Peyer's patch (tissue), 4 donors: Measurements from ENCODE around the gene MXD4. TPM values are rescaled to one million over a fixed set of nuclear protein-coding genes. Genes with fewer than 3 reads are reported as not detected.
A peak's percentile ranks its signal among the peaks of the same experiment; 100 is the strongest.

Experiments
- DNase-seq, 3 donors: peaks; one replicate each; pipeline ENCODE4 v3.0.0-alpha.2; 2017 to 2019
- H3K27ac ChIP-seq, 4 donors: fragments of 200-600 bp; sonication (generic); one replicate each; pipeline ENCODE4 v1.5.1; 2016 to 2019
- H3K27me3 ChIP-seq, 2 donors: fragments of 200-600 bp; sonication (generic); one replicate each; pipeline ENCODE4 v1.5.1; 2019
- H3K36me3 ChIP-seq, 3 donors: fragments of 200-600 bp; sonication (generic); one replicate each; pipeline ENCODE4 v1.5.1; 2016 to 2019
- H3K4me1 ChIP-seq, 4 donors: fragments of 200-600 bp; sonication (generic); one replicate each; pipeline ENCODE4 v1.5.1; 2016 to 2019
- H3K4me3 ChIP-seq, 4 donors: fragments of 200-600 bp; sonication (generic); 1 replicate in 3 of 4; 2 replicates in 1 of 4; pipeline ENCODE4 v1.5.1; 2016 to 2019; ENCODE audit warnings: mild to moderate bottlenecking in 1 of 4
- H3K9me3 ChIP-seq, 4 donors: fragments of 200-600 bp; sonication (generic); one replicate each; pipeline ENCODE4 v1.5.1; 2016 to 2019; ENCODE audit warnings: mild to moderate bottlenecking in 1 of 4
- CTCF ChIP-seq, 6 experiments: fragments of 450-650 bp in 4 of 6; fragments of 200-600 bp in 2 of 6; sonication (generic) in 1 of 6; IDR thresholded peaks; one replicate each; pipeline ENCODE4 v1.5.1; 2017 to 2019; ENCODE audit warnings: antibody characterized with exemption in 6 of 6, mild to moderate bottlenecking in 3 of 6, moderate library complexity in 1 of 6
- POLR2A ChIP-seq, 2 donors: fragments of 450-650 bp; IDR thresholded peaks; one replicate each; pipeline ENCODE4 v1.5.1; 2017; ENCODE audit warnings: antibody characterized with exemption in 2 of 2, mild to moderate bottlenecking in 2 of 2, moderate library complexity in 2 of 2
- total RNA-seq, 4 donors: library from RNA; depleted of rRNA; stranded (reverse); fragments of >200 nt; gene quantifications; one replicate each; pipeline ENCODE4 v1.1.0, GENCODE V29; 2016

MXD4 gene
- total RNA-seq, 4 donors from 2014 or later, result 28.9 to 52.5 (median 44.0) TPM

- DNase-seq, result peak in 2 of 3 donors; percentile 39 to 40
- H3K27me3 ChIP-seq, result no peaks in the 10 kb centered on the region
Observed at GRCh38 chr4:2287594-2287915, 25.6 kb upstream of the MXD4 start.

DNA sequence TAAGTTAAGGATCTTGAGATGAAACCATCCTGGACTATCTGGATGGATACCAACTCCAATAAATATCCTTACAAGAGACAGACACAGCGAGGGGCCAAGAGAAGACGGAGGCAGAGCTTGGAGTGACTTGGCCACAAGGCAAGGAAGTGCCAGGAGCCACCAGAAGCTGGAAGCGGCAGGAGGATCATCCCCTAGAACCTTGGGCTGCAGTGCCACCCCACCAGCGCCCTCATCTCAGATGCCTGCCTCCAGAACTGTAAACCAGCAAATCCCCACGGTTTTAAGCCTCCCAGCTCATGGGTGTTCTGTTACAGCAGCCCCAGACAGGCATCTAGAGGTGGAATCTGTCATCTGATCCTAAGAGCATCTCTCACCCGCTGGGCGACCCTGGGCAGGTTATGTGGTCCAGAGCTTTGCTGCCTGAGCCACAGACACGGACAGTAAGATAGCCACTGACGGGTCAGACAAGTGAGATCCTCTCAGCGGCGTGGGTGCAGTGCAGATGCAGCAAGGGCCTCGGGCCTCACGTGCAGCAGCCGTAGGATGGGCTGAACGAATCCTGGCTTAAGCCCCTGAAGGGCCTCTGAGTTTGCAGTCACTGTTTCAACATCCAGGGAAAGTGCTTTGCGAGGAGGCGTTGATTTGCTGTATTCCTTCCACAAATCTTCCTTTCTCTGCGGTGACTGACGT is 25.1 kb upstream of the MXD4 start:
- Histone ChIP-seq H3K4me1 (peaks cover 0 to 14% (median 6%) of the 10 kb centered on the region in 4 donors), H3K27me3 (no peaks in the 10 kb centered on the region), H3K9me3 (no peaks in the 10 kb centered on the region), H3K4me3 (no peak overlapping the region), H3K36me3 (no peaks in the 10 kb centered on the region), H3K27ac (no peak overlapping the region)
- peak in 2 of 3 donors; percentile 23 to 40 for DNase-seq
- TF ChIP-seq POLR2A (IDR thresholded peaks at IDR 0.05), result no peak
- TF ChIP-seq CTCF (IDR thresholded peaks at IDR 0.05), result no peak

More at GRCh38 chr4:2287594-2287915, 25.6 kb upstream of the MXD4 start:
- H3K36me3 ChIP-seq, result no peaks in the 10 kb centered on the region
- H3K9me3 ChIP-seq, result no peaks in the 10 kb centered on the region
- no peak overlapping the region for H3K4me3 ChIP-seq
- H3K27ac ChIP-seq, result no peak overlapping the region
- TF ChIP-seq POLR2A (IDR thresholded peaks at IDR 0.05) (no peak), CTCF (IDR thresholded peaks at IDR 0.05) (no peak)
- peaks cover 0 to 14% (median 6%) of the 10 kb centered on the region in 4 donors for H3K4me1 ChIP-seq

- Histone ChIP-seq H3K27me3 (no peaks in the 10 kb centered on the region), H3K4me1 (peaks cover 0 to 11% (median 6%) of the 10 kb centered on the region in 4 donors), H3K9me3 (no peaks in the 10 kb centered on the region), H3K36me3 (no peaks in the 10 kb centered on the region), H3K27ac (no peak overlapping the region), H3K4me3 (no peak overlapping the region)
- peak in 2 of 3 donors; percentile 38 to 41 for DNase-seq
- TF ChIP-seq POLR2A (IDR thresholded peaks at IDR 0.05) (no peak), CTCF (IDR thresholded peaks at IDR 0.05) (no peak)
Observed at GRCh38 chr4:2285613-2286381, 23.9 kb upstream of the MXD4 start.

GRCh38 chr4:2284934-2285612 is 23.2 kb upstream of the MXD4 start:
- Histone ChIP-seq H3K9me3 (no peaks in the 10 kb centered on the region), H3K4me3 (no peak overlapping the region), H3K36me3 (no peaks in the 10 kb centered on the region), H3K4me1 (peaks cover 0 to 5% (median under 1%) of the 10 kb centered on the region in 4 donors), H3K27me3 (no peaks in the 10 kb centered on the region), H3K27ac (no peak overlapping the region)
- peak in 2 of 3 donors; percentile 30 to 33 for DNase-seq
- no peak for TF ChIP-seq CTCF (IDR thresholded peaks at IDR 0.05)
- TF ChIP-seq POLR2A (IDR thresholded peaks at IDR 0.05), result no peak

DNA sequence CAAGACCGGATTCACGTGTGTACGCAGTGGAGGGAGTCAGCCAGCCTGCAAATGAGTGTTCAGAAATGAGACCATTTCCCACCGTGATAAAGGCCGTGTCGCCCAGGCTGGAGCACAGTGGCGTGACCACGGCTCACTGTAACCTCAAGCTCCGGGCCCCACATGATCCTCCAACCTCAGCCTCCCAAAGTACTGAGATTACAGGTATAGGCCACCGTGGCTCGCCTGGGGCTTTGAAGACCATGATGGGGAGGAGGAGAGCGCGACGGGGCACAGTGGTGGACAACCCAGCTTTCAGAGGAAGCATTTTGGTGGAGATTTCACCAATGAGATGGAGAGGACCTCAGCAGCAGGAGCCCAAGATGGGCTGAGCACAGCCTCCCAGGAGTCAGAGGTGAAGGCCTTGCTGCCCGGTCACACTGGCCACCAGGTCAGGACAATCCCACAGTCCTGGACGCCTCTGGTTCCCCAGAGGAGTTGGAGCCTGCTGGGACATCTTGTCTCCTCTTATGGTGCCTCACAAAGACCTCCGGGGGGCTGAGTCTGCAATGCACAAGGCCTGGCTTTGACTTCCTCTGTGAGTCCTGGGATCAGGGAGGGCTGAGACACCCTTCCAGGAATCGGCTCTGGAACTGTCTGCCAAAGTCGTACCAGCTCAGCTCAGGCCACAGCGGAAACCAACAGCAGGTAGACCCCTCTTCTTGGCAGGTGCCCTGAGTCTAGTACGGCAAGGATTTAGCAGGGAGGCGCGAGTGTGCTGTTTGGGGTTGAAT is 22.4 kb upstream of the MXD4 start:
- H3K36me3 ChIP-seq, result no peaks in the 10 kb centered on the region
- H3K27ac ChIP-seq, result no peak overlapping the region
- no peaks in the 10 kb centered on the region for H3K27me3 ChIP-seq
- no peak overlapping the region for H3K4me3 ChIP-seq
- TF ChIP-seq POLR2A (IDR thresholded peaks at IDR 0.05) (no peak), CTCF (IDR thresholded peaks at IDR 0.05) (no peak)
- H3K4me1 ChIP-seq, result peaks cover 0 to 4% (median 0%) of the 10 kb centered on the region in 4 donors
- no peaks in the 10 kb centered on the region for H3K9me3 ChIP-seq
- peak in 2 of 3 donors; percentile 25 to 40 for DNase-seq
